Measurements from ENCODE around the gene FETUB.

DNA sequence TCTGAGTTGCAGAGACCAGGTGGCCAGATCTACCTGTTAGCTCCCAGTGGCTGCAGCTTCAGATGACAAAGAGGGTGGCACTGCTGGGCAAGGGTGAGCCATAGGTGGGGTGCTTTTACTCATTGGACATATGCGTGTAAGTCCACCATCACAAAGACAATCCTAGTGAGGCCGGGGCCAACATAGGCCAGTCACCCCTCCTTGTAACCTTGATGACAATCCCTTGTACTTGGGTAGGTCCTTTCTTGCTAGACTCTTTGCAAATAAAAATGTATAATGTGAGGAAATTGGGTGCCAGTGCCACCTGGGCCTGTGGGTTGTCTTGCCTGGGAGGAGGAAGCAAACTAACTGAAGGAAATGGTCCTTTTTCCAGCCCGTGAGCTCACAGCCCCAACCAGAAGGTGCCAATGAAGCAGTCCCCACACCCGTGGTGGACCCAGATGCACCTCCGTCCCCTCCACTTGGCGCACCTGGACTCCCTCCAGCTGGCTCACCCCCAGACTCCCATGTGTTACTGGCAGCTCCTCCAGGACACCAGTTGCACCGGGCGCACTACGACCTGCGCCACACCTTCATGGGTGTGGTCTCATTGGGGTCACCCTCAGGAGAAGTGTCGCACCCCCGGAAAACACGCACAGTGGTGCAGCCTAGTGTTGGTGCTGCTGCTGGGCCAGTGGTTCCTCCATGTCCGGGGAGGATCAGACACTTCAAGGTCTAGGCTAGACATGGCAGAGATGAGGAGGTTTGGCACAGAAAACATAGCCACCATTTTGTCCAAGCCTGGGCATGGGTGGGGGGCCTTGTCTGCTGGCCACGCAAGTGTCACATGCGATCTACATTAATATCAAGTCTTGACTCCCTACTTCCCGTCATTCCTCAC lies 19.7 kb upstream of the FETUB start:
- no peak for TF ChIP-seq RAD21 (conservative IDR thresholded peaks at IDR 0.05 in 1 of 2, IDR thresholded peaks at IDR 0.05 in 1 of 2)
- TF ChIP-seq NR3C1 (IDR thresholded peaks at IDR 0.05): no peak
- no peak for TF ChIP-seq CTCF (IDR thresholded peaks at IDR 0.05)
- TF ChIP-seq, protein P1, sequence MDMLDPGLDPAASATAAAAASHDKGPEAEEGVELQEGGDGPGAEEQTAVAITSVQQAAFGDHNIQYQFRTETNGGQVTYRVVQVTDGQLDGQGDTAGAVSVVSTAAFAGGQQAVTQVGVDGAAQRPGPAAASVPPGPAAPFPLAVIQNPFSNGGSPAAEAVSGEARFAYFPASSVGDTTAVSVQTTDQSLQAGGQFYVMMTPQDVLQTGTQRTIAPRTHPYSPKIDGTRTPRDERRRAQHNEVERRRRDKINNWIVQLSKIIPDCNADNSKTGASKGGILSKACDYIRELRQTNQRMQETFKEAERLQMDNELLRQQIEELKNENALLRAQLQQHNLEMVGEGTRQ (IDR thresholded peaks at IDR 0.05): no peak
- TF ChIP-seq TP53 (CRISPR knock-in tag; IDR thresholded peaks at IDR 0.05): no peak
- no peak for TF ChIP-seq POLR2A (IDR thresholded peaks at IDR 0.05; ENCODE audit: low read length)
- no peak for TF ChIP-seq NFE2L2 (conservative IDR thresholded peaks at IDR 0.05; ENCODE audit: low read length)
